OCI-LY1 (cell line): ENCODE measurements around the gene CADM1.

Source experiments
- H2AFZ ChIP-seq: fragments of 200-600 bp; sonication (generic), shearing (Covaris generic); 2 replicates; pipeline ENCODE4 v1.6.0; 2014; ENCODE audit warnings: antibody characterized with exemption, mild to moderate bottlenecking, low read length
- H3F3A ChIP-seq: fragments of 200-600 bp; sonication (generic), shearing (Covaris generic); 2 replicates; pipeline ENCODE4 v1.6.0; 2014; ENCODE audit warnings: mild to moderate bottlenecking, antibody characterized with exemption, low read length, moderate library complexity; ENCODE audit not compliant: insufficient read depth
- H3K27ac ChIP-seq: fragments of 200-600 bp; sonication (generic); 2 replicates; pipeline ENCODE4 v1.5.1; 2014; ENCODE audit warnings: low read length, mixed run types, mild to moderate bottlenecking, low read depth; ENCODE audit not compliant: poor library complexity, severe bottlenecking
- H3K27me3 ChIP-seq: fragments of 200-600 bp; sonication (generic); 2 replicates; pipeline ENCODE4 v1.6.0; 2014; ENCODE audit warnings: antibody characterized with exemption, mild to moderate bottlenecking, low read length, moderate library complexity; ENCODE audit not compliant: insufficient read depth
- H3K36me3 ChIP-seq: fragments of 200-600 bp; sonication (generic); 2 replicates; pipeline ENCODE4 v1.6.1; 2014; ENCODE audit warnings: mild to moderate bottlenecking, antibody characterized with exemption, low read length, moderate library complexity, mixed read lengths; ENCODE audit not compliant: insufficient read depth
- H3K4me1 ChIP-seq: fragments of 200-600 bp; sonication (generic); 2 replicates; pipeline ENCODE4 v1.5.1; 2014; ENCODE audit warnings: mild to moderate bottlenecking, low read length, moderate library complexity; ENCODE audit not compliant: insufficient read depth, severe bottlenecking
- H3K4me2 ChIP-seq: fragments of 200-600 bp; sonication (generic), shearing (Covaris generic); 2 replicates; pipeline ENCODE4 v1.6.1; 2014; ENCODE audit warnings: low read length
- H3K4me3 ChIP-seq: fragments of 200-600 bp; sonication (generic); 2 replicates; pipeline ENCODE4 v1.5.1; 2014; ENCODE audit warnings: low read length, low read depth, mild to moderate bottlenecking, mixed read lengths; ENCODE audit not compliant: poor library complexity, severe bottlenecking
- H3K79me2 ChIP-seq: fragments of 200-600 bp; shearing (Covaris generic); 2 replicates; pipeline ENCODE4 v1.6.1; 2016; ENCODE audit warnings: mixed run types, low read length, mixed read lengths; ENCODE audit not compliant: insufficient read depth
- H3K9ac ChIP-seq: fragments of 200-600 bp; sonication (generic), shearing (Covaris generic); 2 replicates; pipeline ENCODE4 v1.6.1; 2014; ENCODE audit warnings: mild to moderate bottlenecking, low read length, mixed read lengths
- H3K9me2 ChIP-seq: fragments of 200-600 bp; sonication (generic), shearing (Covaris generic); 2 replicates; pipeline ENCODE4 v1.6.1; 2014; ENCODE audit warnings: low read depth, mild to moderate bottlenecking, low read length, mixed read lengths
- H3K9me3 ChIP-seq: fragments of 200-600 bp; shearing (Covaris generic); 2 replicates; pipeline ENCODE4 v1.6.1; 2014; ENCODE audit warnings: low read length, mixed read lengths
- H4K20me1 ChIP-seq: fragments of 200-600 bp; sonication (generic), shearing (Covaris generic); 2 replicates; pipeline ENCODE4 v1.6.0; 2016; ENCODE audit warnings: mild to moderate bottlenecking, low read length; ENCODE audit not compliant: insufficient read depth
- CTCF ChIP-seq: fragments of 200-600 bp; sonication (generic), shearing (Covaris generic); IDR thresholded peaks from 2 replicates; pipeline ENCODE4 v1.5.1; 2017; ENCODE audit warnings: mild to moderate bottlenecking, antibody characterized with exemption, low read length, moderate library complexity, mixed read lengths
- EZH2 ChIP-seq: fragments of 200-600 bp; sonication (generic), shearing (Covaris generic); IDR thresholded peaks from 2 replicates; pipeline ENCODE4 v1.8.0; 2017; ENCODE audit warnings: borderline replicate concordance, mixed run types, mild to moderate bottlenecking, antibody characterized with exemption, low read length, moderate library complexity, mixed read lengths

Gene CADM1

DNA sequence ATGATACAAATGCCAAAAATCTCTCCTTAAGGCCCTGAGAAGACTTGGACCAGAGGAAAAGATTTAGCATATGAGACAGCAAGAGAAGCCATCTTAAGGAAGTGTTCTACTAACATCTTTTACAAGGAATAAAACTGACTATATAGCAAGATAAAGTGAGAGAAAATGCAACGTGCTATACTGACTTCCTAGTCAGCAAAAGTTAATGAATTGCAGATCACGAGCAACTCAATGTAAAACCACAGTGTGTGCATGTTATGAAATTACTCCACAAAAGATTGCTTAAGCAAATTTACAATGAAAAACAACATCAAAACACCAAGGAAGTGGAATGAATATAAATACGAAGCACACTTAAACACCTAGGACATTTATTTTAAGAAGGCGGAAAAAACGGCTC lies 187.5 kb downstream of the CADM1 start:
- H2AFZ ChIP-seq = no peak overlapping the region; the same call in 1 of the 2 replicates
- TF ChIP-seq EZH2 = no peak
- TF ChIP-seq CTCF = no peak
- H3K9ac ChIP-seq = no peak overlapping the region
- H3K79me2 ChIP-seq = no peaks in the 10 kb centered on the region
- H3K36me3 ChIP-seq = no peaks in the 10 kb centered on the region
- no peaks in the 10 kb centered on the region for H3K27me3 ChIP-seq
- H3K9me3 ChIP-seq = no peaks in the 10 kb centered on the region
- H3K27ac ChIP-seq = no peak overlapping the region
- H3K4me3 ChIP-seq = no peak overlapping the region
- no peaks in the 10 kb centered on the region for H3F3A ChIP-seq
- no peaks in the 10 kb centered on the region for H3K9me2 ChIP-seq
- H4K20me1 ChIP-seq = no peaks in the 10 kb centered on the region
- peaks cover 9% of the 10 kb centered on the region for H3K4me1 ChIP-seq
- no peak overlapping the region for H3K4me2 ChIP-seq

DNA sequence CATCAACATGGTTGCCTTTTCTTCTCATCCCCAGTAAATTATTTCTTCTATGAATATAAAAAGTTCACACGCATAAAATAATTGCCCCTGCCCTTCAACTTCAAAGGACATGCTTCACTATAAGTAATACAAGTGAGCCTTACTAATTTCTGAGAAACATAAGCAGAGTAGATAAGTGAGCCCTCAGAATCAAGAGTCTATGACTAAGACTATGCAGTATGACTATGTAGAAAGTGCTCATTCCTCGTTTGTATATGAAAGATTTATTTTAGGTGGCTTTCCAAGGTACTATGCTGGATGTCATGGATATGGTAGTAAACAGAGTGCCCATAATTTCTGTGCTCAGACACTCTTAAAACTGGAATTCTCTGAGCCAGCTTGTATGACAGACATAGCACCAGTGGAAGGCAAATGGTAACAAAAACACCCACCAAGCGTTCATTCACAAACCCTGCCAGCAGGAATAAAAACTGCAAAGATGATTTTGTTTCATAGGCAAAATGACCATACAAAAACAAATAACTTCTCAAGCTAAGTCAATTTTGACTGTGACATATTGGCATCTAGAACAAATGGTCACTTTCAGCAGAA lies 189.8 kb downstream of the CADM1 start:
- H3K4me2 ChIP-seq = no peak overlapping the region
- H3K79me2 ChIP-seq = no peaks in the 10 kb centered on the region
- TF ChIP-seq EZH2 (no peak), CTCF (no peak)
- no peak overlapping the region for H3K27ac ChIP-seq
- H3K4me3 ChIP-seq = no peak overlapping the region
- H3K9me3 ChIP-seq = no peaks in the 10 kb centered on the region
- H3K36me3 ChIP-seq = no peaks in the 10 kb centered on the region
- no peak overlapping the region for H2AFZ ChIP-seq
- no peak overlapping the region for H3K9ac ChIP-seq
- H3F3A ChIP-seq = no peaks in the 10 kb centered on the region
- H4K20me1 ChIP-seq = no peaks in the 10 kb centered on the region
- no peaks in the 10 kb centered on the region for H3K27me3 ChIP-seq
- peaks cover 9% of the 10 kb centered on the region for H3K4me1 ChIP-seq
- no peaks in the 10 kb centered on the region for H3K9me2 ChIP-seq

- no peaks in the 10 kb centered on the region for H3K9me3 ChIP-seq
- no peaks in the 10 kb centered on the region for H3F3A ChIP-seq
- TF ChIP-seq EZH2 = no peak
- no peak for TF ChIP-seq CTCF
- no peaks in the 10 kb centered on the region for H3K36me3 ChIP-seq
- H2AFZ ChIP-seq = no peak overlapping the region
- H3K4me2 ChIP-seq = no peak overlapping the region
- H3K9me2 ChIP-seq = no peaks in the 10 kb centered on the region
- H3K4me1 ChIP-seq = peaks cover 9% of the 10 kb centered on the region
- H3K9ac ChIP-seq = no peak overlapping the region
- H4K20me1 ChIP-seq = no peaks in the 10 kb centered on the region
- no peak overlapping the region for H3K27ac ChIP-seq
- H3K27me3 ChIP-seq = no peaks in the 10 kb centered on the region
- no peak overlapping the region for H3K4me3 ChIP-seq
- no peaks in the 10 kb centered on the region for H3K79me2 ChIP-seq
Measured at GRCh38 chr11:115313224-115313838, 190.9 kb downstream of the CADM1 start.
